ENCODE results near the gene TAF8. TPM values are rescaled to one million over a fixed set of nuclear protein-coding genes. Genes with fewer than 3 reads are reported as not detected.

Gene TAF8
- total RNA-seq, 1 donor from 2014 or later, result 55.7 TPM

DNA sequence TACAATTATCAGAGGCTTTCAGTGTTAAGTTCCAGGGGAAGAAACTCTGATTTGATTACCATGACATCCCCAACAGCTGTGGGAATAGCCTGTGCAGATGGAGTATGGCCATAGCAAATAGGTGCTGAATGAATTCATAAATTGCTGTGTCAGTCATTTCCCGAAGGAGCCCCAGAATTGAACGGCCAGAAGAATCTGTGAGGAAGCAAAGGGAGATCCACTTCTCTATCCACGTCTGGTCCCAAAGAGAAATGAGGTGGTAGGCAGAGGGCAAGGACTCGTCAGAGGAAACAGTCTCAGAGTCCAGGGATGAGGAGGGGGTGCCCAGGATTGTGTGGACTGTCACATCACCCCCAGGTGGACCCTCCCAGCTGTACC, 3.1 kb upstream of the TAF8 start:
- peak overlapping the region; percentile 99 for H3K27ac Mint-ChIP-seq
- H3K4me1 Mint-ChIP-seq, result peaks cover 81% of the 10 kb centered on the region
- H3K36me3 Mint-ChIP-seq (ENCODE audit: low read depth), result peaks cover 17% of the 10 kb centered on the region
- no peaks in the 10 kb centered on the region for H3K27me3 Mint-ChIP-seq
- peak overlapping the region; percentile 96 for H3K4me3 Mint-ChIP-seq
- ATAC-seq (ENCODE audit: low read depth) (no peak), DNase-seq (no peak)
- CTCF ChIA-PET, result interaction anchor here (1.6 to 10.4 kb wide), 7 partner anchors 17 to 500 kb away, joined by 4 to 131 read pairs (median 19); partner anchors contain the start of genes BYSL, CCND3, MED20 and TOMM6
- no peak for TF ChIP-seq CTCF (IDR thresholded peaks at IDR 0.05)
- intact Hi-C loops (cut with micrococcal nuclease), result loop anchor here (5.0 to 10.0 kb wide), 2 partner anchors 170 to 342 kb away; partner anchors contain the start of gene MRPS10
- H3K9me3 Mint-ChIP-seq, result no peaks in the 10 kb centered on the region
- POLR2A ChIA-PET, result interaction anchor here (0.6 to 13.9 kb wide), 8 partner anchors 7 to 1955 kb away, joined by 10 to 195 read pairs (median 27); partner anchors contain the start of genes BYSL, CCND3, MED20 and TOMM6

DNA sequence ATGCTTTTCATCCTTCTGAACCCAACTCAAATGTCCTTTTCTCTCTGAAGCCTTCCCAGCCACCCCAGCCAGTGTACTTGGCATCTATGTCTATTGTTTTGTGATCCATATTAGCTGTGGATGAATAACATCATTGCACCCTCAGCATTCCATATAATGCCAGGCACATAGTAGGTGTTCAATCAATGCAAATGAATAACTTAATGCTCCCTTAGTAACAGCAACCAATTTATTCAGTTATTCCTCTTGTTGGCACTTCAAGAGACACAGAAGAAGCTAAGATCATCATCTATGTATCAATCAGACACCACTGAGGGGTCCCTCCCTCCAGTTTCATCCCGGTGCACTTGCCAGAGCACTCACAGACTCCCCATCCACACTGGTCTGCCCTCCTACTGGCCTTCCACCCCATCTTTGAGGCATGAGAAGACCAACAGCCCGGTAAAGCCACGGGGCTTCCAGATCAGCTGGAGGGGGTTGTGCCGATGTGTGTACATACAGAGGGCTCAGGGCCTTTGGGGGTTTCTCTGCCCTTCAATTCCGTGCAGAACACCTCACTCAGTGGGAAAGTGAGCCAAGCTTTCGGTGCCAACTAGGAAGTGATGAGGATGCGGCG, 2.4 kb upstream of the TAF8 start:
- peak overlapping the region; percentile 99 for H3K27ac Mint-ChIP-seq
- no peaks in the 10 kb centered on the region for H3K9me3 Mint-ChIP-seq
- peaks cover 17% of the 10 kb centered on the region for H3K36me3 Mint-ChIP-seq (ENCODE audit: low read depth)
- ATAC-seq (ENCODE audit: low read depth) (no peak), DNase-seq (no peak)
- H3K27me3 Mint-ChIP-seq, result no peaks in the 10 kb centered on the region
- CTCF ChIA-PET, result interaction anchor here (0.8 to 10.4 kb wide), 7 partner anchors 17 to 500 kb away, joined by 3 to 131 read pairs (median 7); partner anchors contain the start of genes BYSL, MED20 and TOMM6
- peak overlapping the region; percentile 96 for H3K4me3 Mint-ChIP-seq
- TF ChIP-seq CTCF (IDR thresholded peaks at IDR 0.05), result no peak
- intact Hi-C loops (cut with micrococcal nuclease), result loop anchor here (1.0 to 10.0 kb wide), 4 partner anchors 23 to 975 kb away; partner anchors contain the start of genes MRPS10, NFYA and OARD1
- POLR2A ChIA-PET, result interaction anchor here (0.7 to 13.9 kb wide), 12 partner anchors 8 to 334 kb away, joined by 3 to 195 read pairs (median 22); partner anchors contain the start of genes BYSL, CCND3, MED20 and TOMM6
- H3K4me1 Mint-ChIP-seq, result peaks cover 78% of the 10 kb centered on the region

GRCh38 chr6:42049116-42049809, 1.1 kb upstream of the TAF8 start:
- intact Hi-C loops (cut with micrococcal nuclease), result loop anchor here (2.0 to 10.0 kb wide), 3 partner anchors 168 to 976 kb away; partner anchors contain the start of genes MRPS10, NFYA and OARD1
- no peak for TF ChIP-seq CTCF (IDR thresholded peaks at IDR 0.05)
- Mint-ChIP-seq H3K36me3 (ENCODE audit: low read depth) (peaks cover 27% of the 10 kb centered on the region), H3K9me3 (no peaks in the 10 kb centered on the region), H3K4me1 (peaks cover 66% of the 10 kb centered on the region), H3K27ac (peak overlapping the region; percentile 99), H3K4me3 (peak overlapping the region; percentile 96), H3K27me3 (no peaks in the 10 kb centered on the region)
- no peak for ATAC-seq (ENCODE audit: low read depth)
- CTCF ChIA-PET, result interaction anchor here (1.2 to 10.4 kb wide), 7 partner anchors 24 to 498 kb away, joined by 3 to 131 read pairs (median 11); partner anchors contain the start of genes BYSL, MED20 and TOMM6
- DNase-seq, result no peak
- POLR2A ChIA-PET, result interaction anchor here (0.6 to 13.9 kb wide), 23 partner anchors 9 to 1675 kb away, joined by 3 to 195 read pairs (median 10); partner anchors contain the start of genes BYSL, CCND3, MED20 and TBCC

- DNase-seq (no peak), ATAC-seq (ENCODE audit: low read depth) (no peak)
- intact Hi-C loops (cut with micrococcal nuclease), result loop anchor here (1.0 to 10.0 kb wide), 7 partner anchors 129 to 977 kb away; partner anchors contain the start of genes BYSL, MED20, MRPS10 and NFYA
- ChIA-PET POLR2A (interaction anchor here (0.6 to 13.9 kb wide), 23 partner anchors 10 to 1675 kb away, joined by 3 to 195 read pairs (median 6); partner anchors contain the start of genes BYSL, CCND3, MED20 and MRPS10), CTCF (interaction anchor here (1.1 to 4.6 kb wide), 4 partner anchors 24 to 263 kb away, joined by 3 to 22 read pairs (median 8); partner anchors contain the start of genes BYSL, MED20 and TOMM6)
- no peaks in the 10 kb centered on the region for H3K9me3 Mint-ChIP-seq
- H3K36me3 Mint-ChIP-seq (ENCODE audit: low read depth), result peaks cover 29% of the 10 kb centered on the region
- peak overlapping the region; percentile 99 for H3K27ac Mint-ChIP-seq
- no peak for TF ChIP-seq CTCF (IDR thresholded peaks at IDR 0.05)
- H3K27me3 Mint-ChIP-seq, result no peaks in the 10 kb centered on the region
- peaks cover 59% of the 10 kb centered on the region for H3K4me1 Mint-ChIP-seq
- peak overlapping the region; percentile 96 for H3K4me3 Mint-ChIP-seq
These were observed 402 bp upstream of the TAF8 start for GRCh38 chr6:42049948-42050296.

Data from activated B cell treated with CpG ODN at 0.5 μM for 24 hours (primary cell).